Endothelial cell of umbilical vein (primary cell): ENCODE data around the gene KCNQ1OT1. TPM values are rescaled to one million over a fixed set of nuclear protein-coding genes. Genes with fewer than 3 reads are reported as not detected.

Experiments used
- BruUV-seq: library from RNA; stranded (reverse); fragments of 400-500 nt; replicated peaks from 2 replicates; lab custom pipeline; 2021; lab: Mats Ljungman, UMichigan
- CTCF ChIA-PET: fragments of 300-600, 350-600 bp; sonication (Branson Sonifier 250); formaldehyde crosslinking; loops from one replicate; lab custom pipeline; 2021; ENCODE audit warnings: antibody characterized with exemption, inconsistent platforms; lab: Charles Lee
- POLR2A ChIA-PET: fragments of 300-600, 350-600 bp; sonication (Branson Sonifier 250); formaldehyde crosslinking; loops from one replicate; lab custom pipeline; 2021; ENCODE audit warnings: antibody characterized with exemption, inconsistent platforms; lab: Charles Lee
- DNase-seq: peaks from one replicate; pipeline ENCODE4 v3.0.0-alpha.2; 2011; ENCODE audit warnings: low read depth, low spot score
- FAIRE-seq: peaks from 2 replicates; lab custom pipeline; 2011; peaks lifted over from hg19 to GRCh38; lab: Jason Lieb, UNC
- H2AFZ ChIP-seq: 2 replicates; pipeline ENCODE4 v1.6.0; 2012; ENCODE audit warnings: low read depth, low read length, control low read depth, inconsistent platforms
- H3K27ac ChIP-seq: 2 replicates; pipeline ENCODE4 v1.5.1; 2011; ENCODE audit warnings: low read depth, mild to moderate bottlenecking, control low read depth, low read length, moderate library complexity; ENCODE audit not compliant: insufficient read depth
- H3K27me3 ChIP-seq, 2 experiments: 2 replicates each; pipeline versions ENCODE4 v1.6.0 to v1.6.1; 2011; ENCODE audit warnings: low read length in 2 of 2, mixed read lengths in 1 of 2; ENCODE audit not compliant: control insufficient read depth in 2 of 2, insufficient read depth in 2 of 2
- H3K36me3 ChIP-seq, 2 experiments: 2 replicates in 1 of 2; 3 replicates in 1 of 2; pipeline ENCODE4 v1.5.1; 2011; ENCODE audit warnings: low read length in 2 of 2, mild to moderate bottlenecking in 1 of 2, moderate library complexity in 1 of 2; ENCODE audit not compliant: control insufficient read depth in 2 of 2, insufficient read depth in 2 of 2; ENCODE audit errors: extremely low read depth in 1 of 2
- H3K4me1 ChIP-seq: 3 replicates; pipeline ENCODE4 v1.5.1; 2011; ENCODE audit warnings: mild to moderate bottlenecking, low read length; ENCODE audit not compliant: control insufficient read depth, insufficient read depth; ENCODE audit errors: extremely low read depth
- H3K4me2 ChIP-seq: 2 replicates; pipeline ENCODE4 v1.6.1; 2011; ENCODE audit warnings: low read length, control low read depth, mixed read lengths; ENCODE audit not compliant: insufficient read depth
- H3K4me3 ChIP-seq, 3 experiments: fragments of 200-600 bp in 1 of 3; sonication (generic), shearing (Covaris generic) in 1 of 3; replicated peaks in 1 of 3; 2 replicates each; pipeline ENCODE4 v1.5.1; 2011 to 2016; ENCODE audit warnings: control low read depth in 3 of 3, low read length in 3 of 3, mild to moderate bottlenecking in 2 of 3, inconsistent platforms in 1 of 3, low read depth in 1 of 3, moderate library complexity in 1 of 3; ENCODE audit not compliant: insufficient read depth in 1 of 3
- H3K79me2 ChIP-seq: 2 replicates; pipeline ENCODE4 v1.6.0; 2012; ENCODE audit warnings: low read length, inconsistent platforms; ENCODE audit not compliant: control insufficient read depth, insufficient read depth
- H3K9ac ChIP-seq: replicated peaks from 2 replicates; pipeline ENCODE3; 2011; ENCODE audit warnings: low read length, control low read depth; ENCODE audit not compliant: insufficient read depth; ENCODE audit errors: extremely low read depth
- H3K9me1 ChIP-seq: replicated peaks from 3 replicates; pipeline ENCODE4 v1.6.0; 2011; ENCODE audit warnings: mild to moderate bottlenecking, low read length; ENCODE audit not compliant: control insufficient read depth, insufficient read depth; ENCODE audit errors: extremely low read depth
- H3K9me3 ChIP-seq: replicated peaks from 2 replicates; pipeline ENCODE4 v1.5.1; 2012; ENCODE audit warnings: low read length, inconsistent platforms; ENCODE audit not compliant: control insufficient read depth, insufficient read depth
- H4K20me1 ChIP-seq: replicated peaks from 2 replicates; pipeline ENCODE3; 2011; ENCODE audit warnings: mild to moderate bottlenecking, low read length; ENCODE audit not compliant: control insufficient read depth, insufficient read depth; ENCODE audit errors: extremely low read depth
- EZH2 ChIP-seq: IDR thresholded peaks from 2 replicates; pipeline ENCODE4 v1.6.1; 2012; ENCODE audit warnings: borderline replicate concordance, low read depth, mild to moderate bottlenecking, moderate library complexity, low read length, inconsistent platforms; ENCODE audit not compliant: severe bottlenecking
- FOS ChIP-seq: IDR thresholded peaks from 2 replicates; pipeline ENCODE4 v1.6.1; 2011; ENCODE audit warnings: mild to moderate bottlenecking, low read length, moderate library complexity, borderline replicate concordance; ENCODE audit not compliant: insufficient read depth
- GATA2 ChIP-seq: IDR thresholded peaks from 2 replicates; pipeline ENCODE4 v1.7.0; 2011; ENCODE audit warnings: low read depth, mild to moderate bottlenecking, moderate library complexity, mixed read lengths, low read length; ENCODE audit not compliant: insufficient read length, insufficient read depth
- JUN ChIP-seq: IDR thresholded peaks from 2 replicates; pipeline ENCODE4 v1.6.1; 2011; ENCODE audit warnings: borderline replicate concordance, low read depth; ENCODE audit not compliant: insufficient read length, insufficient read depth
- MYC ChIP-seq: IDR thresholded peaks from one replicate; pipeline ENCODE4 v1.6.1; 2011; ENCODE audit warnings: mild to moderate bottlenecking, low read depth, low read length
- POLR2A ChIP-seq: IDR thresholded peaks from 2 replicates; pipeline ENCODE4 v1.6.1; 2012; ENCODE audit warnings: low read depth, mild to moderate bottlenecking, control low read depth, low read length
- POLR2AphosphoS5 ChIP-seq: IDR thresholded peaks from 2 replicates; pipeline ENCODE4 v1.6.1; 2012; ENCODE audit warnings: low read depth, mild to moderate bottlenecking, control low read depth, low read length, moderate library complexity; ENCODE audit not compliant: insufficient read depth
- dilution Hi-C: fragments of 300-500 bp; cut with MboI; formaldehyde crosslinking; loops from one replicate; pipeline ENCODE4 v1.15.0; 2019; ENCODE audit warnings: low sequenced_read_pairs; ENCODE audit not compliant: extremely low pct_ligation_motif_present
- intact Hi-C: fragments of 100-400 bp; cut with micrococcal nuclease; formaldehyde crosslinking; loops from one replicate; pipeline ENCODE4 v1.10.0; 2022
- polyA plus RNA-seq, 4 experiments: library from polyadenylated mRNA; depleted of rRNA in 3 of 4; stranded (reverse) in 3 of 4; unstranded in 1 of 4; fragments of >200 nt; gene quantifications; 2 replicates each; pipeline versions ENCODE4 v1.2.1 to v1.2.3, GENCODE V29; 2011 to 2012; ENCODE audit warnings: missing spikeins in 1 of 4
- total RNA-seq: library from RNA; stranded (reverse); gene quantifications from 2 replicates; pipeline ENCODE4 v1.2.3, GENCODE V29; 2021
- TF ChIP-seq, protein P1 (sequence below): IDR thresholded peaks from 2 replicates; pipeline ENCODE4 v1.6.1; 2011; ENCODE audit not compliant: insufficient read depth, insufficient read length
- TF ChIP-seq, protein P2 (sequence below), 2 donors: IDR thresholded peaks; 1 replicate in 1 of 2; 2 replicates in 1 of 2; pipeline ENCODE4 v1.5.1; 2011; ENCODE audit warnings: low read length in 2 of 2, mild to moderate bottlenecking in 2 of 2, moderate library complexity in 2 of 2, control low read depth in 1 of 2, inconsistent platforms in 1 of 2, low read depth in 1 of 2; ENCODE audit not compliant: insufficient read depth in 1 of 2; ENCODE audit errors: extremely low read depth in 1 of 2

KCNQ1OT1 gene
- total and polyA plus RNA-seq, 2 donors (not counting 3 experiments of a cell fraction or from before 2014, with no cell fraction given) = 0.11 to 1.8 TPM

DNA sequence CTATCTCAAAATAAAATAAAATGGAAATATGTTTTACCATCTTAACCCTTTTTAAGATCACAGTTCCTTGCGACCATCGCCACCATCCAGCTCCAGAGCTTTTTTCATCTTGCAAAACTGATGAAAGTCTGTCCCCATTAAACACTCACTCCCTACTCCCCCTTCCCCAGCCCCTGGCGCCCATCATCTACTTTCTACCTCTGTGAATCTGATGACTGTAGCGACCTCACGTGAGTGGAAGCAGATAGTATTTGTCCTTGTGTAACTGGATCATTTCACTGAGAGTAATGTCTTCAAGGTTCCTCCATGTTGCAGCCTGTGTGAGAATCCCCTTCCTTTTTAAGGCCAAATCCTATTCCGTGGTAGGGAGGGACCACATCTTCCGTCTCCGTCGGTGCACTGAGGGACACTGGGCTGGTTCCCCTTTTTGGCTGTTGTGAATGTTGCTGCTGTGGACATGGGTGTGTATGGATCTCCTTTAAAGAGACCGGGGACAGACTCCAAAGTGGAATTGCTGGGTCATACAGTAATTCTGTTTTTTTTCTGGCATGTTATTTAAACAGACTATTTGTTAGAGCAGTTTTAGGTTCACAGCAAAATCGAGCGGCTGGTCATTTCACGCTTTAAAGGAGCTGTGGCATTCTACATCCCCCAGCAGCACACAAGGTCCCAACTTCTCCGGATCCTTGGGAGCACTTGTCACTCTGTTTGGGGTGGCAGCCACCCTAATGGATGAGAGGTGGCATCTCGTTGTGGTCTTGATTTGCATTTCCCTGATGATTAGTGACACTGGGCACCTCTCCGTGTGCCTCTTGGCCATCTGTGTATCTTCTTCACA, 135.0 kb downstream of the KCNQ1OT1 start:
- dilution Hi-C loops (no loop called here), intact Hi-C loops (no loop called here)
- Histone ChIP-seq H3K9me1 (no peaks in the 10 kb centered on the region), H3K4me2 (no peak overlapping the region), H3K27me3 (no peaks in the 10 kb centered on the region), H2AFZ (no peak overlapping the region), H3K79me2 (no peaks in the 10 kb centered on the region), H3K9ac (no peak overlapping the region), H3K4me1 (no peaks in the 10 kb centered on the region), H3K27ac (no peak overlapping the region), H3K36me3 (no peaks in the 10 kb centered on the region), H4K20me1 (no peaks in the 10 kb centered on the region), H3K4me3 (no peak overlapping the region), H3K9me3 (no peaks in the 10 kb centered on the region)
- BruUV-seq = no TSS peak
- CTCF ChIA-PET = no interaction called here
- TF ChIP-seq JUN (no peak), POLR2AphosphoS5 (no peak), EZH2 (no peak), FOS (no peak), GATA2 (no peak), POLR2A (no peak), MYC (no peak)
- TF ChIP-seq, protein P1, sequence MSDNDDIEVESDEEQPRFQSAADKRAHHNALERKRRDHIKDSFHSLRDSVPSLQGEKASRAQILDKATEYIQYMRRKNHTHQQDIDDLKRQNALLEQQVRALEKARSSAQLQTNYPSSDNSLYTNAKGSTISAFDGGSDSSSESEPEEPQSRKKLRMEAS = no peak
- TF ChIP-seq, protein P2, sequence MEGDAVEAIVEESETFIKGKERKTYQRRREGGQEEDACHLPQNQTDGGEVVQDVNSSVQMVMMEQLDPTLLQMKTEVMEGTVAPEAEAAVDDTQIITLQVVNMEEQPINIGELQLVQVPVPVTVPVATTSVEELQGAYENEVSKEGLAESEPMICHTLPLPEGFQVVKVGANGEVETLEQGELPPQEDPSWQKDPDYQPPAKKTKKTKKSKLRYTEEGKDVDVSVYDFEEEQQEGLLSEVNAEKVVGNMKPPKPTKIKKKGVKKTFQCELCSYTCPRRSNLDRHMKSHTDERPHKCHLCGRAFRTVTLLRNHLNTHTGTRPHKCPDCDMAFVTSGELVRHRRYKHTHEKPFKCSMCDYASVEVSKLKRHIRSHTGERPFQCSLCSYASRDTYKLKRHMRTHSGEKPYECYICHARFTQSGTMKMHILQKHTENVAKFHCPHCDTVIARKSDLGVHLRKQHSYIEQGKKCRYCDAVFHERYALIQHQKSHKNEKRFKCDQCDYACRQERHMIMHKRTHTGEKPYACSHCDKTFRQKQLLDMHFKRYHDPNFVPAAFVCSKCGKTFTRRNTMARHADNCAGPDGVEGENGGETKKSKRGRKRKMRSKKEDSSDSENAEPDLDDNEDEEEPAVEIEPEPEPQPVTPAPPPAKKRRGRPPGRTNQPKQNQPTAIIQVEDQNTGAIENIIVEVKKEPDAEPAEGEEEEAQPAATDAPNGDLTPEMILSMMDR (IDR thresholded peaks at IDR 0.05; ENCODE audit: extremely low read depth in 1 of 2, insufficient read depth in 1 of 2, low read depth in 1 of 2, low read length in 2 of 2) = no peak
- no peak for DNase-seq
- FAIRE-seq = no peak
- POLR2A ChIA-PET = no interaction called here
